ENCODE measurements around the gene KAZN.

DNA sequence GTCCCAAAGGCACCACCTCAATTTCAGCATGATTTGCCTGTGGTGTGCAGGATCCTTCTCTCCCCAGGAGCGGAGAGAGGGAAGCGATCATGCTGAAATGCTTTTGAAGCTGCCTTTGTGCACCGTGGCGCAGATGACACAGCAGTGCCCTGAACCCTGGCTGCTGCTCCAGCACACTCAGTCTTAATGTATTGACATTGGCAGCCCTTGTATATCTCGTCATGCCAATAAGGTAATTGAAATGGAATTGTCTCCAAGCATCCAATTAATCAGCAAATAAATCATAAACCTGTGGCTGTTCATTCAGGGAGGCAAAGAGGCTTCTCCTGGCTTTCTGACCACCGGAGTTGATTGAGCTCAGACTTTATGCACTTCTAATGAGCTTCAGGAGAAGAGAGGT is 139.8 kb downstream of the KAZN start:
- TF ChIP-seq, protein P1, sequence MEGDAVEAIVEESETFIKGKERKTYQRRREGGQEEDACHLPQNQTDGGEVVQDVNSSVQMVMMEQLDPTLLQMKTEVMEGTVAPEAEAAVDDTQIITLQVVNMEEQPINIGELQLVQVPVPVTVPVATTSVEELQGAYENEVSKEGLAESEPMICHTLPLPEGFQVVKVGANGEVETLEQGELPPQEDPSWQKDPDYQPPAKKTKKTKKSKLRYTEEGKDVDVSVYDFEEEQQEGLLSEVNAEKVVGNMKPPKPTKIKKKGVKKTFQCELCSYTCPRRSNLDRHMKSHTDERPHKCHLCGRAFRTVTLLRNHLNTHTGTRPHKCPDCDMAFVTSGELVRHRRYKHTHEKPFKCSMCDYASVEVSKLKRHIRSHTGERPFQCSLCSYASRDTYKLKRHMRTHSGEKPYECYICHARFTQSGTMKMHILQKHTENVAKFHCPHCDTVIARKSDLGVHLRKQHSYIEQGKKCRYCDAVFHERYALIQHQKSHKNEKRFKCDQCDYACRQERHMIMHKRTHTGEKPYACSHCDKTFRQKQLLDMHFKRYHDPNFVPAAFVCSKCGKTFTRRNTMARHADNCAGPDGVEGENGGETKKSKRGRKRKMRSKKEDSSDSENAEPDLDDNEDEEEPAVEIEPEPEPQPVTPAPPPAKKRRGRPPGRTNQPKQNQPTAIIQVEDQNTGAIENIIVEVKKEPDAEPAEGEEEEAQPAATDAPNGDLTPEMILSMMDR (IDR thresholded peaks at IDR 0.05): no peak
- TF ChIP-seq EP300 (IDR thresholded peaks at IDR 0.05; ENCODE audit: borderline replicate concordance in 1 of 2, low read depth in 1 of 2, low read length in 1 of 2) (no peak), JUND (IDR thresholded peaks at IDR 0.05) (no peak), POLR2AphosphoS5 (IDR thresholded peaks at IDR 0.05; ENCODE audit: low read depth, low read length) (no peak), FOSL2 (IDR thresholded peaks at IDR 0.05; ENCODE audit: borderline replicate concordance, low read depth) (no peak)
- TF ChIP-seq, protein P2, sequence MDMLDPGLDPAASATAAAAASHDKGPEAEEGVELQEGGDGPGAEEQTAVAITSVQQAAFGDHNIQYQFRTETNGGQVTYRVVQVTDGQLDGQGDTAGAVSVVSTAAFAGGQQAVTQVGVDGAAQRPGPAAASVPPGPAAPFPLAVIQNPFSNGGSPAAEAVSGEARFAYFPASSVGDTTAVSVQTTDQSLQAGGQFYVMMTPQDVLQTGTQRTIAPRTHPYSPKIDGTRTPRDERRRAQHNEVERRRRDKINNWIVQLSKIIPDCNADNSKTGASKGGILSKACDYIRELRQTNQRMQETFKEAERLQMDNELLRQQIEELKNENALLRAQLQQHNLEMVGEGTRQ (IDR thresholded peaks at IDR 0.05; ENCODE audit: borderline replicate concordance, low read depth, low read length): no peak
- TF ChIP-seq, protein P3, sequence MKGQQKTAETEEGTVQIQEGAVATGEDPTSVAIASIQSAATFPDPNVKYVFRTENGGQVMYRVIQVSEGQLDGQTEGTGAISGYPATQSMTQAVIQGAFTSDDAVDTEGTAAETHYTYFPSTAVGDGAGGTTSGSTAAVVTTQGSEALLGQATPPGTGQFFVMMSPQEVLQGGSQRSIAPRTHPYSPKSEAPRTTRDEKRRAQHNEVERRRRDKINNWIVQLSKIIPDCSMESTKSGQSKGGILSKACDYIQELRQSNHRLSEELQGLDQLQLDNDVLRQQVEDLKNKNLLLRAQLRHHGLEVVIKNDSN (IDR thresholded peaks at IDR 0.05; ENCODE audit: borderline replicate concordance, low read depth): no peak
